ENCODE data around the gene NIPBL.

NIPBL gene

DNA sequence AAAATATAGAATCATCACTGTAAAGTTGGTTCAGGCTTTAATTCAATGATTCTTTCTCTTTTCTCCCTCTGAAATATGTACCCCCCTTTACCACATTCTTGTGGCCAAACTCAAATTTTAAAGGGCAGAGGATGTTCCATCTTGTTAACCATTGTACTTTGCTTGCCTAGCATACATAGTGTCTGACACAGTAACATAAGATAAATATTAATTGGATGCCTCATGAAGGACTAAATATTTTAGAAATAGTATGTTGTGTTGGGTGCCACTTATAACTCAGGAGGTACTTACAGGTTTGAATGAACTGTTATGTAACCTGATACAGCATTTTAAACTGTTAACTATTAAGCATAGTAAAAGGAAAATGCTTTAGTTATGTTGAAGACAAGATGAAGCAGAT is 71.5 kb downstream of the NIPBL start:
- DNase-seq (ENCODE audit: low read depth) = no peak
- no peak overlapping the region for H3K4me3 ChIP-seq (ENCODE audit: low read length)
- TF ChIP-seq, protein P1, sequence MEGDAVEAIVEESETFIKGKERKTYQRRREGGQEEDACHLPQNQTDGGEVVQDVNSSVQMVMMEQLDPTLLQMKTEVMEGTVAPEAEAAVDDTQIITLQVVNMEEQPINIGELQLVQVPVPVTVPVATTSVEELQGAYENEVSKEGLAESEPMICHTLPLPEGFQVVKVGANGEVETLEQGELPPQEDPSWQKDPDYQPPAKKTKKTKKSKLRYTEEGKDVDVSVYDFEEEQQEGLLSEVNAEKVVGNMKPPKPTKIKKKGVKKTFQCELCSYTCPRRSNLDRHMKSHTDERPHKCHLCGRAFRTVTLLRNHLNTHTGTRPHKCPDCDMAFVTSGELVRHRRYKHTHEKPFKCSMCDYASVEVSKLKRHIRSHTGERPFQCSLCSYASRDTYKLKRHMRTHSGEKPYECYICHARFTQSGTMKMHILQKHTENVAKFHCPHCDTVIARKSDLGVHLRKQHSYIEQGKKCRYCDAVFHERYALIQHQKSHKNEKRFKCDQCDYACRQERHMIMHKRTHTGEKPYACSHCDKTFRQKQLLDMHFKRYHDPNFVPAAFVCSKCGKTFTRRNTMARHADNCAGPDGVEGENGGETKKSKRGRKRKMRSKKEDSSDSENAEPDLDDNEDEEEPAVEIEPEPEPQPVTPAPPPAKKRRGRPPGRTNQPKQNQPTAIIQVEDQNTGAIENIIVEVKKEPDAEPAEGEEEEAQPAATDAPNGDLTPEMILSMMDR (conservative IDR thresholded peaks at IDR 0.05; ENCODE audit: low read depth, low read length) = no peak

DNA sequence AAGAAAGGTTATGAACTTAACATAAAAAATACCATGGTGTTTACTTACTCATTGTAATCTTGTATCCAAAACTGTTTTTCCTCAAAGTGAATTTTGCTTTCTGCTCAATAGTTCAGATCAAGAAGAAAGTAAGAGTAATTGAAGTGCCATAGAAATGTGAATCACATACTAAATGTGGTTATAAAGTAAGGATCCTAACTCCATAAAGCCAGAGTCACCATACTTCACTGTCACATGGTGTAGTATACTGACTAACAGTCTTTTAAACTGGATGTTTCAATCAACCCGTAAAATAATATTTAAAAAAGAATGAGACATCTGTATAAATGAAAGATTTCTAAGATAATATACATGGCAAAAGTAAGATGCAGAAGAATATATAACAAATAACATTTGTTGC is 72.1 kb downstream of the NIPBL start:
- TF ChIP-seq, protein P1 (conservative IDR thresholded peaks at IDR 0.05; ENCODE audit: low read depth, low read length) = no peak
- no peak overlapping the region for H3K4me3 ChIP-seq (ENCODE audit: low read length)

DNA sequence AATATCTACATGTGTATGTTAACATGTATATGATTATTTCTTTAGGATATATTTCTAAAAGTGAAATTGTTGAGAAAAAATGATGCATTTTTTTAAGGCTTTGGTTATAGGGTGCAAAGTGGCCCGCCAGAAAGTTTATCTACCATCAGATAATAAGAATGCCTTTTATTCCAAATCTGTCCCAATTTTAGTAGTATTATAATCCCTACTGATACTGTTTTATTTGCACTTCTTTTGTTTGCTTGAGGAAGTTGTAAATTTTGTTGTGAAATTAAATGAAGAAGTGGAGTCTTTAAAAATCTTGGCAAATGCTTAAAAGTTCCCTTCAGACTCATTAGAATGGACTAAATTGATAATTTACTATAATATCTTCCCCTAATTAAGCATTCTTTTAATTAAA is 73.0 kb downstream of the NIPBL start:
- H3K4me3 ChIP-seq (ENCODE audit: low read length) = no peak overlapping the region
- TF ChIP-seq, protein P1 (conservative IDR thresholded peaks at IDR 0.05; ENCODE audit: low read depth, low read length) = no peak
- DNase-seq (ENCODE audit: low read depth) = no peak

More for the DNA sequence above, 72.1 kb downstream of the NIPBL start:
- no peak for DNase-seq (ENCODE audit: low read depth)

DNA sequence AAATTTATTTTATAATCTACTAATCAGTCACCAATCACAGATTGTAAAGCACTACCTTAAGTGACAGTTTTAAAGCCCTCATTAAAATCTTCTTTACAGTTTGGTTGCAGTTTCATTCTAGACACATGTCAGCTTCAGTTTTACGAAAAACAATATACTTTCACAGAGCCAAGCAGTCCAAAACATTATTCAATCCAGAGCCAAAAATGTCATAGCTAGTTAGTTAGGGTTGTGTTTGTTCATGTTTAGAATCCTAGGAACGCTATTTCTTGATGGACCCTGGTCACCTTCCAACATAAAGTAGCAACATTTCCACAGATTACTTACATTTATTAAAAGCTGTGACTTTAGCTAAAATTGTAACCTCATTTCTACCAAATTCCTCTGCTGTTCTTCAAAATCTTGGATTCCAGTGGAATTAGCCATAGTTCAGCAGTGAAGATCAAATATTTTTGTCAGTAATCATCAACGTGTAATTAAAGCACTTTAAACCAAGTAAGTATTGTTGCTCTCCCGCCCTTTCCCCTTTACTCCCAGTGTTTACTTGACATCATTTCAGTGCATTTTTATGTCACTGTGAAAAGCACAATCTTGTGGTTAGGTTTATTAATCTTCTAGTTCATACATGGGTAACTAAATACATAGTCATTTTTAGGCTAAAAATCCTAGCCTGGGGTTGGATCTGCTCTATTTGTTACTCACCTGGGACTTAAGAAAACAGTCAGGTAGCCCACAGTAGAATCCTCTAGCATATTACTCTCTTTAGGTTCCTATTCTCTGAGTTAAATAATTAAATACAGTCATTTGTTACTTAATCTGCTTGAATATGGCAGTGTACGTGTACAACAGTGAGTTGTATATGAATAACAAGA is 74.3 kb downstream of the NIPBL start:
- peak; percentile 66 for DNase-seq (ENCODE audit: low read depth)
- no peak overlapping the region for H3K4me3 ChIP-seq (ENCODE audit: low read length)
- TF ChIP-seq, protein P1 (conservative IDR thresholded peaks at IDR 0.05; ENCODE audit: low read depth, low read length) = no peak

DNA sequence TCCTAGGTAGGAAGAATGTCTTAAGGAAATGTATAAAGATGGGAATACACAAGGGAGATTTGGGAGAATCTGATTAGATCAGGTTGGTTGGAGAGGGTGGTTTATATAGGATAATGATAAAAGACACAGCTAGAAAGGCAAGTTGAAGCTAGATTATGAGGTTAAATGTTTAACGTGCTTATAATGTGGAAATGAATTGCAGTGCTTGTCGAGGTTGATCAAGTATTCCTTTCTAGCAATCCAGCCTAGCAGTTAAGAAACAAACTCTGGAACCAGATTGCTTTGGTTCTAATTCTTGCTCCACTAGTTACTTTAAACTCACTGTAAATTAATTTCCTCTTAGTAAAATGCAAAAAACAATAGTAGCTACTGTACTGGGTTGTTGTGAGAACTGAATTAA is 76.5 kb downstream of the NIPBL start:
- TF ChIP-seq, protein P1 (conservative IDR thresholded peaks at IDR 0.05; ENCODE audit: low read depth, low read length) = no peak
- DNase-seq (ENCODE audit: low read depth) = no peak
- H3K4me3 ChIP-seq (ENCODE audit: low read length) = no peak overlapping the region

DNA sequence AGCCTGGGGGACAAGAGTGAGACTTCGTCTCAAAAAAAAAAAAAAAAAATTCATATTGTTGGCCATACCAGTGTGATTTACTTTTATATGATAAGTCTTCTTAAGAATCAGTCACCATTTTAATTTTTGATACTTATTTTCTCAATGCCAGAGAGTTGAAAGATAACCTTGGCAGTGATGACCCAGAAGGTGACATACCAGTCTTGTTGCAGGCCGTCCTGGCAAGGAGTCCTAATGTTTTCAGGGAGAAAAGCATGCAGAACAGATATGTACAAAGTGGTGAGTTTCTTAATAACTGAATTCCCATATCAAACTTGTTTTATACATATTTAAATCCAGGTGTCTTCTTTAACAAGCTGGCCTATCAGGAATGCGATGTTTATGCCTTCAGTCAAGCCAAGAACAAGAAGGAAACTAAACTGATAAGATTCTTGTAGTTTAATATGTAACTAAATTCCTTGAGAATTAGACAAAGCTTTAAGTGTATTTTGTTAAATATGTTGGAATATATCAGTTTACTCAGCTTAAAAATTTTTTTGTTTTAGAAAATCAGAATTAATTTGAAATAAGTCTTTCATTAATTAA is 81.5 kb downstream of the NIPBL start:
- no peak for DNase-seq (ENCODE audit: low read depth)
- TF ChIP-seq, protein P1 (conservative IDR thresholded peaks at IDR 0.05; ENCODE audit: low read depth, low read length) = no peak
- H3K4me3 ChIP-seq (ENCODE audit: low read length) = no peak overlapping the region

DNA sequence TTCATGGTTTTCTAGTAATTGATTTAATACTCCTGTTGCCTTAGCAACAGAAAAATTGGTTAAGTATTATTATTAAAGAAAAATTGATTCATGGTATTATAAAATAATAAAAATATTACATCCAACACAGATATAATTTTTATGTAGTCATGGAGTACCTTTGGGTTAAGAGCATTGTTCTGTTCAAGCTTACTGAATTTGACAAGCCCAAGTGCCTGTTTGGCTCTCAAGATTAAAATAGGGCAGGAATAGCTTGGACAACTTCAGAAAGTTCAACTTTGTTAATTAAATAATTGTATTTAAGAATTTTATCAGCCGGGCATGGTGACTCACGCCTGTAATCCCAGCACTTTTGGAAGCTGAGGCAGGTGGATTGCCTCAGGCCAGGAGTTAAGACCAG is 82.0 kb downstream of the NIPBL start:
- DNase-seq (ENCODE audit: low read depth) = no peak
- TF ChIP-seq, protein P1 (conservative IDR thresholded peaks at IDR 0.05; ENCODE audit: low read depth, low read length) = no peak
- H3K4me3 ChIP-seq (ENCODE audit: low read length) = no peak overlapping the region
